Activated naive CD4-positive, alpha-beta T cell treated with anti-CD3 and anti-CD28 coated beads, Interleukin-2, amount 10 ng/mL, durations not matched to agents 7 days and 5 days (primary cell): Measurements from ENCODE around the gene TBC1D9.

ENCODE experiments used
- CTCF ChIA-PET: fragments of 350-600 bp; sonication (Branson Sonifier 250); formaldehyde crosslinking; loops from one replicate; lab custom pipeline; 2021; ENCODE audit warnings: antibody characterized with exemption; lab: Charles Lee
- DNase-seq: peaks from one replicate; pipeline ENCODE4 v3.0.0-alpha.2; 2020
- H3K27ac Mint-ChIP-seq: one replicate; pipeline ENCODE4 v1.8.0; 2021; ENCODE audit warnings: mild to moderate bottlenecking, moderate library complexity, mixed read lengths
- H3K27me3 Mint-ChIP-seq: one replicate; pipeline ENCODE4 v1.8.0; 2021; ENCODE audit warnings: mild to moderate bottlenecking, mixed read lengths
- H3K36me3 Mint-ChIP-seq: one replicate; pipeline ENCODE4 v1.8.0; 2021; ENCODE audit warnings: mixed read lengths
- H3K4me1 Mint-ChIP-seq: one replicate; pipeline ENCODE4 v1.8.0; 2021; ENCODE audit warnings: mixed read lengths
- H3K4me3 Mint-ChIP-seq: one replicate; pipeline ENCODE4 v1.8.0; 2021; ENCODE audit warnings: mild to moderate bottlenecking, moderate library complexity, mixed read lengths
- H3K9me3 Mint-ChIP-seq: one replicate; pipeline ENCODE4 v1.8.0; 2021; ENCODE audit warnings: mixed read lengths

The TBC1D9 gene

DNA sequence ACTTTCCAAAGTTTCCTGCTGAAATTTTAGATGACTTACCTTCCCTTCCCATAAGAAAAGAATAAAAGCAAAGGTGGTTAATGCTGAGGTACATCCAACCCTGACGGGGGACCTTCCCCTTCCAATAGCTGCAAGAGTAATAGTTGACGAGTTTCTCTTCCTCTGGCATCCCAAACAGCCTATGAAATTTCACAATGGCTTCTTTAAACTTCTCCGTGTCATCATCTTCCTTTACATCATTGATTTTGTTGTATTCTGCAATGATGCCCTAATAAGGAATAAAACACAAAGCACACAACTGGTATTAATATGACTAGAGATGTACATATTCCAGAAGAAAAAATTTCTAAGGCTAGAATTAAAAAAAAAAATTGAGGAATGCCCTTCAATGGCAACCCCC, 76.6 kb downstream of the TBC1D9 start:
- DNase-seq: no peak
- Mint-ChIP-seq H3K27ac (no peak overlapping the region), H3K36me3 (no peaks in the 10 kb centered on the region)

DNA sequence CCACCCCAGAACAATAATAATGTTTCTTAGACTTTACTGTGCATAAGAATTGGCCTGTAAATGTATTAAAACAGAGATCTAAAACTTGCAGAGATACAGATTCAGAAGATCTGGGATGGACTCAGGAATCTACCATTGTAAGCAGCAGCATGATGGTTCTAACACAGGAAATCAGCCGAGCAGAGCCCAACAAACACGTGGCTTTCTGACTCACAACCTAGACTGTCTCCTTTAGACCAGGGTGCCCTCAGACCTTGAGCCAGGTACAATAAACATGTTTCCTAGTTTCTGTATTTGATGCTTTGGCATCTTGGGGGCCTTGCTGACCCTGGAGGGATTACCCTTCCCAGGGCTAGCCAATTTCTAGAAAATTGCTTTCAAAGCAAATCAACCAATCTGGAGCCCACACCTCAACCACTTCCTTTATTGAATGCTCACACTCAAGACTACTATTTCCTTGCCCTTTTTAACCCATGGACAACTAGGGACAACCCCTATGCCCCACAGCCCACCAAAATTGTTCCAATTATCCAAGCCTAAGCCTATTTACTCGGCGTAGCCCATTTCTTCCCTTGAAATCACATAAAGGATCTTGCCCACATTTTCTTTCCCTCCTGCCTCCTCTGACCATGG, 80.5 kb downstream of the TBC1D9 start:
- Mint-ChIP-seq H3K27me3 (no peaks in the 10 kb centered on the region), H3K27ac (no peak overlapping the region), H3K4me1 (peaks cover 4% of the 10 kb centered on the region), H3K4me3 (no peak overlapping the region), H3K36me3 (no peaks in the 10 kb centered on the region), H3K9me3 (no peaks in the 10 kb centered on the region)
- CTCF ChIA-PET: no interaction called here
- DNase-seq: no peak

More for the DNA sequence above, 76.6 kb downstream of the TBC1D9 start:
- Mint-ChIP-seq H3K4me1 (peaks cover 4% of the 10 kb centered on the region), H3K27me3 (peaks cover 6% of the 10 kb centered on the region), H3K9me3 (no peaks in the 10 kb centered on the region), H3K4me3 (no peak overlapping the region)
- CTCF ChIA-PET: no interaction called here

DNA sequence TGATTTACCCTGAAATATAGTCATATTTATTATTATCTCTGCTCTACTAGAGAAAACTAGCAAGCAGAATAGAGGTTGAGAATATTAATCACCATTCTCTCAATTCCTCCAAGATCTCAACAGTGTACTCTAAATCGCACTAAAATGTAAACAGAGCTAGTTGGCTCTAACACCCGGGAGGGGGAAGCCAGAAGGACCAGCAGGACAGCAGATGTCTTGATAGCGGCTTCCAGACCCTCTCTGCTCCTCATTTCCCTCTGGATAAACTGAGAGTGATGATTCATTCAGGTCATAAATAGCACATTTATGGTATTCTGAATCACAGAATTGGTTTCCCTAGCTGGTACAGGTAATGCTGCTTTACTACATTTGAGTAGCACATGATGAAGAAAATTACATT, 82.5 kb downstream of the TBC1D9 start:
- H3K4me3 Mint-ChIP-seq: no peak overlapping the region
- no peak overlapping the region for H3K27ac Mint-ChIP-seq
- no peaks in the 10 kb centered on the region for H3K27me3 Mint-ChIP-seq
- peaks cover 4% of the 10 kb centered on the region for H3K4me1 Mint-ChIP-seq
- H3K9me3 Mint-ChIP-seq: no peaks in the 10 kb centered on the region
- CTCF ChIA-PET: no interaction called here
- no peaks in the 10 kb centered on the region for H3K36me3 Mint-ChIP-seq
- DNase-seq: no peak

GRCh38 chr4:140672416-140672815, 83.8 kb downstream of the TBC1D9 start:
- peaks cover 7% of the 10 kb centered on the region for H3K27me3 Mint-ChIP-seq
- no peaks in the 10 kb centered on the region for H3K36me3 Mint-ChIP-seq
- no peak for DNase-seq
- H3K9me3 Mint-ChIP-seq: no peaks in the 10 kb centered on the region
- CTCF ChIA-PET: no interaction called here
- no peak overlapping the region for H3K27ac Mint-ChIP-seq
- peaks cover 4% of the 10 kb centered on the region for H3K4me1 Mint-ChIP-seq
- H3K4me3 Mint-ChIP-seq: no peak overlapping the region

- peaks cover 7% of the 10 kb centered on the region for H3K27me3 Mint-ChIP-seq
- CTCF ChIA-PET: no interaction called here
- no peak for DNase-seq
- H3K4me1 Mint-ChIP-seq: peaks cover 7% of the 10 kb centered on the region
- H3K4me3 Mint-ChIP-seq: no peak overlapping the region
- H3K36me3 Mint-ChIP-seq: no peaks in the 10 kb centered on the region
- H3K27ac Mint-ChIP-seq: no peak overlapping the region
- no peaks in the 10 kb centered on the region for H3K9me3 Mint-ChIP-seq
Measured at GRCh38 chr4:140668111-140668510, 88.1 kb downstream of the TBC1D9 start.

DNA sequence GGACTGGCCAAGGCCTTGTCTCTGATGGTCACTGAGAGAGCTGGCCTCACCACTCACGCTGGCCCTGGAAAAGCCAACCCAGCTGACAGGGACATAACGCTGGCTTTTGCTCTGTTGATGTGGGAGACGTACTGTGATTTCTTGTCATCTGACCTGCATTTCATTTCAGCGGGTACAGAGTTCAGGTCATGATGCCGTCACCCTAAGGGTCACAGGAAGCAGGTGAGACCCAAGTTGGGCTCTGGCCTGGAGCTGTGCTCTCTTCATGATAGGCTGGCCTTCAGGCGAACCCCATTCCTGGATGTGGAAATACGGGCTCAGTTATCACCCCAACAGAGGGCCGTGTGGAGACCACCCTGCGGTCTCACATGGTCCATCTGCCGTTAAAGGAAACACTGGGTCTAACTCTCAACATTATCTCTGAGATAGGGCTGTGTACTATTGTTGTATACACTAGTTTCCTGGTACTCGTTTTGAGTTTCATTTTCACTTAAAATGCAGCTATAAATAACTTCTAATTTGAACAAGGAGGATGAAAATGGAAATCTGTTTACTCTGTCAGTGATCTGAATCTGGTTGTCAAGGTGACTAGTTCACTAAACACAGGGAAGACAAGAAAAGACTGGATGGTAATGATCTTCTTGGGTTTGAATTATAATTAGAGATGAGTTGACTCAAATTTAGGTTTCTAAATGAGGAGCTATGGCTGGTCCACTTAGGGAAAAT, 89.1 kb downstream of the TBC1D9 start:
- no peak for DNase-seq
- CTCF ChIA-PET: no interaction called here
- Mint-ChIP-seq H3K36me3 (no peaks in the 10 kb centered on the region), H3K27me3 (peaks cover 7% of the 10 kb centered on the region), H3K27ac (no peak overlapping the region), H3K9me3 (no peaks in the 10 kb centered on the region), H3K4me3 (no peak overlapping the region), H3K4me1 (peaks cover 7% of the 10 kb centered on the region)

- H3K9me3 Mint-ChIP-seq: no peaks in the 10 kb centered on the region
Measured at GRCh38 chr4:140662082-140662869, 93.9 kb downstream of the TBC1D9 start.

GRCh38 chr4:140661550-140661949, 94.6 kb downstream of the TBC1D9 start:
- Mint-ChIP-seq H3K4me3 (no peak overlapping the region), H3K36me3 (no peaks in the 10 kb centered on the region), H3K27me3 (peaks cover 7% of the 10 kb centered on the region), H3K4me1 (no peaks in the 10 kb centered on the region), H3K27ac (no peak overlapping the region), H3K9me3 (no peaks in the 10 kb centered on the region)
- CTCF ChIA-PET: no interaction called here
- DNase-seq: no peak

More at GRCh38 chr4:140662082-140662869, 93.9 kb downstream of the TBC1D9 start:
- Mint-ChIP-seq H3K27me3 (peaks cover 7% of the 10 kb centered on the region), H3K4me1 (peaks cover 5% of the 10 kb centered on the region), H3K4me3 (no peak overlapping the region), H3K27ac (no peak overlapping the region), H3K36me3 (no peaks in the 10 kb centered on the region)
- CTCF ChIA-PET: no interaction called here
- no peak for DNase-seq

- Mint-ChIP-seq H3K4me1 (no peaks in the 10 kb centered on the region), H3K36me3 (no peaks in the 10 kb centered on the region), H3K9me3 (no peaks in the 10 kb centered on the region), H3K27ac (no peak overlapping the region), H3K27me3 (peaks cover 7% of the 10 kb centered on the region), H3K4me3 (no peak overlapping the region)
- no peak for DNase-seq
- CTCF ChIA-PET: no interaction called here
Measured at GRCh38 chr4:140659943-140660700, 96.1 kb downstream of the TBC1D9 start.

GRCh38 chr4:140654495-140654814, 101.7 kb downstream of the TBC1D9 start:
- no peaks in the 10 kb centered on the region for H3K9me3 Mint-ChIP-seq
- no peaks in the 10 kb centered on the region for H3K4me1 Mint-ChIP-seq
- CTCF ChIA-PET: no interaction called here
- H3K36me3 Mint-ChIP-seq: no peaks in the 10 kb centered on the region
- no peak overlapping the region for H3K27ac Mint-ChIP-seq
- H3K27me3 Mint-ChIP-seq: peaks cover 7% of the 10 kb centered on the region
- no peak overlapping the region for H3K4me3 Mint-ChIP-seq
- no peak for DNase-seq

GRCh38 chr4:140653718-140654494, 102.3 kb downstream of the TBC1D9 start:
- H3K4me1 Mint-ChIP-seq: no peaks in the 10 kb centered on the region
- no peaks in the 10 kb centered on the region for H3K9me3 Mint-ChIP-seq
- CTCF ChIA-PET: no interaction called here
- H3K4me3 Mint-ChIP-seq: no peak overlapping the region
- no peaks in the 10 kb centered on the region for H3K36me3 Mint-ChIP-seq
- no peak overlapping the region for H3K27ac Mint-ChIP-seq
- no peak for DNase-seq
- peaks cover 7% of the 10 kb centered on the region for H3K27me3 Mint-ChIP-seq

- Mint-ChIP-seq H3K4me3 (no peak overlapping the region), H3K27me3 (peaks cover 3% of the 10 kb centered on the region), H3K36me3 (no peaks in the 10 kb centered on the region), H3K27ac (no peak overlapping the region), H3K4me1 (no peaks in the 10 kb centered on the region), H3K9me3 (no peaks in the 10 kb centered on the region)
- CTCF ChIA-PET: interaction anchor here (0.7 to 1.5 kb wide), 2 partner anchors 13 to 293 kb away, joined by 3 read pairs; no protein-coding TSS in a partner anchor
- no peak for DNase-seq
Measured at GRCh38 chr4:140652601-140653000, 103.6 kb downstream of the TBC1D9 start.

DNA sequence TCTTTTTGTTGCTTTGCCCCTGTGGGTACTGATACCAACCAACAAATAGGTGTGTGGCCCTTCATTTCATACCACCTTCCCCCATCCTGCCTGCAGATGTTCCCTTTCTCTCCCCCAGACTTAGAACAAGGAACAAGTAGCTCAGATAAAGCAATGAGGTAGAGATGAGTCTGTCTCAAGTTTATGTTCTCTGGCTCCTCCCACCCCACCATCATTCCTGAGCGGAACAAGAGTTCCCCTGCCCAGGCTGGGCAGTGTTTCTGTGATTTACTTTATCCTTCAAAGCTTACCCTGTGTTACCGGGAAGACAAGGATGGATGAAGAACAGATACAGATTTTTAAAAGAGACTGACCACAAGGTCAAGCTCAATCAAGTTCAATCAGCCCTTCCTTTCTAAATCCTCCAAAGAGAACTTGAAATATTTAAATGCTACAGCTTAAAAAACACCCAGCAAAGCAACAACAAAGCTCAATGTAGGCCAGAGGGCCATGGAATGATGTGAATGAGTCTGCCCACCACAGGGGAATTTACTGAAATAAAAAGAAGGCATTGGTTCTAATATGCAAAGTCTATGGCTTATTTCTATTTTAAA, 107.4 kb downstream of the TBC1D9 start:
- CTCF ChIA-PET: no interaction called here
- DNase-seq: no peak
- Mint-ChIP-seq H3K4me3 (no peak overlapping the region), H3K27me3 (no peaks in the 10 kb centered on the region), H3K9me3 (no peaks in the 10 kb centered on the region), H3K36me3 (no peaks in the 10 kb centered on the region), H3K4me1 (no peaks in the 10 kb centered on the region), H3K27ac (no peak overlapping the region)
